GM19023 (cell line): ENCODE measurements around the gene ACSS1.

Experiments used
- ATAC-seq: cut with Tn5 transposase; IDR thresholded peaks from one replicate; pipeline ENCODE4 v1.9.1; 2021; ENCODE audit warnings: mild to moderate bottlenecking, moderate library complexity; ENCODE audit not compliant: unreplicated experiment

Gene ACSS1

GRCh38 chr20:25061103-25061799 is 3.3 kb upstream of the ACSS1 start:
- no peak for ATAC-seq

- no peak for ATAC-seq
These were observed 2.0 kb upstream of the ACSS1 start for GRCh38 chr20:25059866-25060465.

- no peak for ATAC-seq
These were observed 1.2 kb upstream of the ACSS1 start for GRCh38 chr20:25058847-25059810.

- peak; percentile 41 for ATAC-seq
These were observed 497 bp downstream of the ACSS1 start for GRCh38 chr20:25057234-25058050.

- peak; percentile 25 for ATAC-seq
These were observed 1.2 kb downstream of the ACSS1 start for GRCh38 chr20:25056690-25057233.

- ATAC-seq = no peak
These were observed 2.0 kb downstream of the ACSS1 start for GRCh38 chr20:25055711-25056495.

- no peak for ATAC-seq
These were observed 2.8 kb downstream of the ACSS1 start for GRCh38 chr20:25054995-25055629.

- no peak for ATAC-seq
These were observed 3.7 kb downstream of the ACSS1 start for GRCh38 chr20:25054096-25054820.

- ATAC-seq = no peak
These were observed 4.5 kb downstream of the ACSS1 start for GRCh38 chr20:25053255-25054031.

GRCh38 chr20:25052255-25053194 is 5.4 kb downstream of the ACSS1 start:
- ATAC-seq = no peak

- no peak for ATAC-seq
These were observed 6.4 kb downstream of the ACSS1 start for GRCh38 chr20:25051386-25052155.

GRCh38 chr20:25050501-25051350 is 7.2 kb downstream of the ACSS1 start:
- no peak for ATAC-seq

- no peak for ATAC-seq
These were observed 7.9 kb downstream of the ACSS1 start for GRCh38 chr20:25050082-25050481.

GRCh38 chr20:25049261-25050060 is 8.5 kb downstream of the ACSS1 start:
- no peak for ATAC-seq
